Measurements from ENCODE around the gene FXYD6. TPM values are rescaled to one million over a fixed set of nuclear protein-coding genes. Genes with fewer than 3 reads are reported as not detected.

The FXYD6 gene
- total RNA-seq, 2 experiments from 2014 or later, result not detected

GRCh38 chr11:117859061-117859460 lies 17.4 kb downstream of the FXYD6 start:
- Histone ChIP-seq H3K4me1 (ENCODE audit: insufficient read depth, low read length, poor library complexity, severe bottlenecking) (no peaks in the 10 kb centered on the region), H4K20me1 (ENCODE audit: insufficient read depth, low read length) (no peaks in the 10 kb centered on the region), H3K9me3 (ENCODE audit: low read length) (no peaks in the 10 kb centered on the region), H3K4me3 (ENCODE audit: low read depth, low read length, poor library complexity, severe bottlenecking) (no peak overlapping the region), H3K79me2 (ENCODE audit: insufficient read depth, low read depth, low read length) (no peaks in the 10 kb centered on the region), H3K27ac (ENCODE audit: low read depth, low read length, poor library complexity, severe bottlenecking) (no peak overlapping the region), H2AFZ (ENCODE audit: low read length) (no peak overlapping the region), H3K36me3 (ENCODE audit: insufficient read depth, low read length) (no peaks in the 10 kb centered on the region), H3K9me2 (ENCODE audit: insufficient read depth, low read length) (no peaks in the 10 kb centered on the region), H3K4me2 (ENCODE audit: low read length) (no peak overlapping the region)
- DNase-seq (ENCODE audit: low spot score), result no peak
- intact Hi-C loops (cut with micrococcal nuclease; ENCODE audit: unreplicated experiment), result no loop called here
- ChIA-PET POLR2A (no interaction called here), CTCF (ENCODE audit: unreplicated experiment) (no interaction called here)
- no peak for TF ChIP-seq CTCF (conservative IDR thresholded peaks at IDR 0.05; ENCODE audit: low read length)
- no peak for TF ChIP-seq EZH2phosphoT487 (IDR thresholded peaks at IDR 0.05; ENCODE audit: borderline replicate concordance, low read depth, low read length)
- no TSS peak for BruUV-seq (replicated peaks)

GRCh38 chr11:117857734-117858414 lies 18.6 kb downstream of the FXYD6 start:
- ChIA-PET CTCF (ENCODE audit: unreplicated experiment) (no interaction called here), POLR2A (no interaction called here)
- Histone ChIP-seq H3K79me2 (ENCODE audit: insufficient read depth, low read depth, low read length) (no peaks in the 10 kb centered on the region), H3K27ac (ENCODE audit: low read depth, low read length, poor library complexity, severe bottlenecking) (no peak overlapping the region), H3K9me3 (ENCODE audit: low read length) (no peaks in the 10 kb centered on the region), H3K4me3 (ENCODE audit: low read depth, low read length, poor library complexity, severe bottlenecking) (no peak overlapping the region), H3K4me2 (ENCODE audit: low read length) (no peak overlapping the region), H3K4me1 (ENCODE audit: insufficient read depth, low read length, poor library complexity, severe bottlenecking) (no peaks in the 10 kb centered on the region), H2AFZ (ENCODE audit: low read length) (no peak overlapping the region), H3K36me3 (ENCODE audit: insufficient read depth, low read length) (no peaks in the 10 kb centered on the region), H4K20me1 (ENCODE audit: insufficient read depth, low read length) (no peaks in the 10 kb centered on the region), H3K9me2 (ENCODE audit: insufficient read depth, low read length) (no peaks in the 10 kb centered on the region)
- intact Hi-C loops (cut with micrococcal nuclease; ENCODE audit: unreplicated experiment), result no loop called here
- TF ChIP-seq CTCF (conservative IDR thresholded peaks at IDR 0.05; ENCODE audit: low read length) (no peak), EZH2phosphoT487 (IDR thresholded peaks at IDR 0.05; ENCODE audit: borderline replicate concordance, low read depth, low read length) (no peak)
- DNase-seq (ENCODE audit: low spot score), result no peak
- no TSS peak for BruUV-seq (replicated peaks)

GRCh38 chr11:117855912-117856651 lies 20.4 kb downstream of the FXYD6 start:
- Histone ChIP-seq H3K79me2 (ENCODE audit: insufficient read depth, low read depth, low read length) (no peaks in the 10 kb centered on the region), H3K4me1 (ENCODE audit: insufficient read depth, low read length, poor library complexity, severe bottlenecking) (no peaks in the 10 kb centered on the region), H3K36me3 (ENCODE audit: insufficient read depth, low read length) (no peaks in the 10 kb centered on the region), H3K9me2 (ENCODE audit: insufficient read depth, low read length) (no peaks in the 10 kb centered on the region), H4K20me1 (ENCODE audit: insufficient read depth, low read length) (no peaks in the 10 kb centered on the region), H3K4me2 (ENCODE audit: low read length) (no peak overlapping the region), H3K27ac (ENCODE audit: low read depth, low read length, poor library complexity, severe bottlenecking) (no peak overlapping the region), H3K4me3 (ENCODE audit: low read depth, low read length, poor library complexity, severe bottlenecking) (no peak overlapping the region), H2AFZ (ENCODE audit: low read length) (no peak overlapping the region), H3K9me3 (ENCODE audit: low read length) (no peaks in the 10 kb centered on the region)
- no peak for TF ChIP-seq EZH2phosphoT487 (IDR thresholded peaks at IDR 0.05; ENCODE audit: borderline replicate concordance, low read depth, low read length)
- no peak for TF ChIP-seq CTCF (conservative IDR thresholded peaks at IDR 0.05; ENCODE audit: low read length)
- ChIA-PET POLR2A (no interaction called here), CTCF (ENCODE audit: unreplicated experiment) (no interaction called here)
- no TSS peak for BruUV-seq (replicated peaks)
- DNase-seq (ENCODE audit: low spot score), result no peak
- intact Hi-C loops (cut with micrococcal nuclease; ENCODE audit: unreplicated experiment), result no loop called here

Data from OCI-LY7 (cell line).